Activated naive CD8-positive, alpha-beta T cell (primary cell): ENCODE data around the gene LRP2.

Experiments
- H3K27ac Mint-ChIP-seq: one replicate; pipeline ENCODE4 v1.8.0; 2021; ENCODE audit warnings: mixed read lengths
- H3K27me3 Mint-ChIP-seq: one replicate; pipeline ENCODE4 v1.8.0; 2021; ENCODE audit warnings: mixed read lengths
- H3K36me3 Mint-ChIP-seq: one replicate; pipeline ENCODE4 v1.8.0; 2021; ENCODE audit warnings: mixed read lengths
- H3K4me1 Mint-ChIP-seq: one replicate; pipeline ENCODE4 v1.8.0; 2021; ENCODE audit warnings: low read depth, mixed read lengths
- H3K4me3 Mint-ChIP-seq: one replicate; pipeline ENCODE4 v1.8.0; 2021; ENCODE audit warnings: mild to moderate bottlenecking, mixed read lengths
- H3K9me3 Mint-ChIP-seq: one replicate; pipeline ENCODE4 v1.8.0; 2021; ENCODE audit warnings: low read depth, mixed read lengths

LRP2 gene

DNA sequence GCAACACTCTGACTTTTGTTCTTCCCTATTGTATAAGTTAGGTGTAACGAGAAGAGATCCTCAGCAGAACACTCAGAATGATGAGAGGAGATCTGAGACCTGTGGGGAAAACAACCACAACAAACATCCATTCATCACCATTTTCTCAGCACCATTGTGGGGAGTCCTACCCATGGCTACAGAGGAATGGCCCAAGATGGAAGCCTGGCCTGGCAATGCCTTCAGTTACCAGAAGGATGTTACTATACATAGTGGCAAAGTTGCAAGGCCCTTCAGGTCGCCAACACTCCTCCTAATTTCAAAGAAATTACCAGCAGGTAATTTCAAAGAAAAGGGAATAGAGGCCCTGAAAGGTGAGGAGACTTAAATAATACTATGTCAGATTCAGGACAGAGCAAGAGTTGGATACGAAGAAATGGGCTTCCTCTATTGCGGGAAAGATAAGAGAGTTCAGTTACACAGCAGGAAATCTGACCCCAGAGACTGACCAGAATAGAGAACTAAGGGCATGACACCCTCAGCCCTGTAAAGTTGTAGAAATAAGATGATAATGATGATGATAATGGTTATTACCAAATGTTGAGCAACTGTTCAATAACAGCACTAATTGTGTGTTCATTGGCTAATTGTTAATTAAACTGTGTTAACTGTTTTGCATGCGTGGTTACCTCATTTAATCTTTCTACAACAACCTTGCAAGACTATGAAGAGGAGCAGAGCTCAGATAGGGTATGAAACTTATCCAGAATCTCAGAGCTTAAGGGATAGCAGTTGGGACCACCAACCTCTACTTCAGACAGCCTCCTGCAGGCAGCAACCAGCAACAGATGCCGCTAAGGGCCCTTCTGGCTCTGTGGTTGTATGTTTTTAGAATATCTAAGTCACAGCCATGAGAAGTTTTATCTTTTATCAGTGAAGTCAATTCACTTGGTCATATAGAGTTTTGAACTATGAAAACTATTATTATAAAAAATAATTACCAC lies 255.5 kb downstream of the LRP2 start:
- Mint-ChIP-seq H3K4me3 (peak overlapping the region; percentile 28), H3K4me1 (peaks cover 47% of the 10 kb centered on the region), H3K27ac (no peak overlapping the region), H3K36me3 (no peaks in the 10 kb centered on the region), H3K9me3 (no peaks in the 10 kb centered on the region), H3K27me3 (peaks cover 1% of the 10 kb centered on the region)

DNA sequence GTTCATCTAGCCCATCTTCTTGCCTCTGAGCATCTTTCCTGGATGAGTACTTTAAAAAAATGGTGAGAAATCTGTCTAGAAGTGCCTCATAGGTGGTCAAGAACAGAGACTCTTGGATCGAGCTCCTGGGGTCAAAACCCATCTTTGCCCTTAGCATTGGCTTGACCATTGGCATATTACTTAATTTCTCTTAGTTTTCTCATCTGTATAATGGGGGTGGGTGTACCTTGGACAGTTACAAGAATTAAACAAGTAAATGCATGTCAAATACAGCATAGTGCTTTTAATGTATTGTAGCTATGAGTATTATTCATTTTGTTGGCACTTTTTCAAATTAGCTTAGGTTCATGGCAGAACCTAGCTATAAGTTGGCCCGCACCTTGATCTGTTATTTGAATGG lies 256.2 kb downstream of the LRP2 start:
- no peak overlapping the region for H3K27ac Mint-ChIP-seq
- H3K4me1 Mint-ChIP-seq: peaks cover 47% of the 10 kb centered on the region
- no peaks in the 10 kb centered on the region for H3K9me3 Mint-ChIP-seq
- no peaks in the 10 kb centered on the region for H3K36me3 Mint-ChIP-seq
- H3K27me3 Mint-ChIP-seq: no peaks in the 10 kb centered on the region
- peak overlapping the region; percentile 18 for H3K4me3 Mint-ChIP-seq

DNA sequence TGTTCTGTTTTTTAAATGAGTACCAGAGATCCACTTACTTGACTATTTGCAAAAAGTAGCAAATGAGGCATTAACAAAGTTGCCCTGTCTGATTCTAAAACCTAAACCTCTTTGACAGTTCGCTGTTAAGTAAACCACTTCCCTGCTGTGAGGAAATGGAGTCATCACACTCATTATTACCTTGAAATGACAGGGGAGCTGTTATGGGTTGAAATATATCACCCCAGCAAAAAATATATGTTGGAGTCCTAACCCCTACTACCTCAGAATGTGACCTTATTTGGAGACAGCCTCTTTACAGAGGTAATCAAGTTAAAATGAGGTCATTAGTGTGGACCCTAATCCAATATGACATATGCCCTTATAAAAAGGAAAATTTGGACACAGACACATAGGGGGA lies 256.9 kb downstream of the LRP2 start:
- peaks cover 47% of the 10 kb centered on the region for H3K4me1 Mint-ChIP-seq
- H3K9me3 Mint-ChIP-seq: no peaks in the 10 kb centered on the region
- no peak overlapping the region for H3K27ac Mint-ChIP-seq
- H3K4me3 Mint-ChIP-seq: no peak overlapping the region
- peaks cover 2% of the 10 kb centered on the region for H3K27me3 Mint-ChIP-seq
- H3K36me3 Mint-ChIP-seq: no peaks in the 10 kb centered on the region

DNA sequence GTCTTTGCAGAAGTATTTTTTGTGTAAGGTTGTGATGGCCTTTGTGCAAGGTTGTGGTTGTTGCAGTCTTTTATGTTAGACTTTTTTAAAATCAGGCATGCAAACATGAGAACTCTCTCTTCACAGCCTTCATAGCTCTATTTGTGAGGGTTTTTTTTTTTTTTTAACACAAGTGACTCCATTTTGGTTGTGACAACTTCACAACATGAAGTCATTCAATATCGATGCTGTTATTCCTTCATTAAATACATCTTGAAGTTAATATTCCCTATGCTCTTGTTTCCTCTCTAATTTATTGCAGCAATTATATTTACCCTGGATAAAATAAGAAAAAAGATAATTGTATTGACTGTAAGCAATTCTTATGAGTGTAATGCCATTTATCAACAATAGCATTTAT lies 257.5 kb downstream of the LRP2 start:
- Mint-ChIP-seq H3K4me3 (no peak overlapping the region), H3K27me3 (peaks cover 2% of the 10 kb centered on the region)

DNA sequence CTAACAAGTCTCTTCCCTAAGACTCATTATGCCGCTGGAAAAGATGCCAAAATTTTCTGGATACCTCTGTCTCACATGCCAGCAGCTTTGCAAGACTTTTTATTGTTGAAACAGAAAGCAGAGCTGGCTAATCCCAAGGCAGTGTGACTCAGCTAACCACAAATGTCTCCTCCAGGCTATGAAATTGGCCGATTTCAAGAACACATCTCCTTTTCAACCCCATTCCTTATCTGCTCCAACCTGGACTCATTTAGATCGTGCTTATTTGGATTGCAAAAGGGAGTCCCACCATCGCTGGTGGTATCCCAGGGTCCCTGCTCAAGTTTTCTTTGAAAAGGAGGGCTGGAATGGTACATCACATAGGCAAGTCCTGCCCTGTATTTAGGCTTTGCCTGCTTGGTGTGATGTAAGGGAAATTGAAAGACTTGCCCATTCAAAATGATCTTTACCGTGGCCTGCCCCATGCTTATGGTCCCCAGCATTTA lies 266.7 kb downstream of the LRP2 start:
- Mint-ChIP-seq H3K4me3 (no peak overlapping the region), H3K27ac (no peak overlapping the region), H3K9me3 (no peaks in the 10 kb centered on the region), H3K36me3 (no peaks in the 10 kb centered on the region), H3K4me1 (no peaks in the 10 kb centered on the region), H3K27me3 (peaks cover 8% of the 10 kb centered on the region)

More for the DNA sequence above, 257.5 kb downstream of the LRP2 start:
- H3K36me3 Mint-ChIP-seq: no peaks in the 10 kb centered on the region
- no peak overlapping the region for H3K27ac Mint-ChIP-seq
- no peaks in the 10 kb centered on the region for H3K9me3 Mint-ChIP-seq
- peaks cover 47% of the 10 kb centered on the region for H3K4me1 Mint-ChIP-seq

GRCh38 chr2:169094676-169095075 lies 267.7 kb downstream of the LRP2 start:
- no peak overlapping the region for H3K4me3 Mint-ChIP-seq
- H3K36me3 Mint-ChIP-seq: no peaks in the 10 kb centered on the region
- H3K27me3 Mint-ChIP-seq: peaks cover 8% of the 10 kb centered on the region
- no peaks in the 10 kb centered on the region for H3K4me1 Mint-ChIP-seq
- no peaks in the 10 kb centered on the region for H3K9me3 Mint-ChIP-seq
- H3K27ac Mint-ChIP-seq: no peak overlapping the region

DNA sequence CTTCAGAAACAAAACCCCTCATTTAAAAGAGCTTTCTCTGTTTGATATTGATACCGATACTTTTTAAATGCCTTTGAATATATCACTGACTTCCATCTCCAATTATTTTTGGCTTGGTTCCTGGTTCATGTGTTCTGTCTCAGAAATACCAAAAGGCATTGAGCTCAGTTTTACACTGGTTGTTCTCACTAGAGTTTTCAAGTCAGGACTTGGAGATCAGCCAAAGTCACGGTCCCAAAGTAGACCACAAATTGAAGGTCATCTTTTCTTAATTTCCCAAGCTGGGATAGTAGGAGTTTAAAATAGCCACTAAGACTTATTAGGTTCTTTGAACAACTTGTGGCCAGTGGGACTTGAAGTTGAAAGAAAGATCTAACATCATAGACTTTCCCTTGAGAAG lies 268.8 kb downstream of the LRP2 start:
- H3K36me3 Mint-ChIP-seq: no peaks in the 10 kb centered on the region
- no peaks in the 10 kb centered on the region for H3K4me1 Mint-ChIP-seq
- H3K4me3 Mint-ChIP-seq: no peak overlapping the region
- H3K9me3 Mint-ChIP-seq: no peaks in the 10 kb centered on the region
- peaks cover 8% of the 10 kb centered on the region for H3K27me3 Mint-ChIP-seq
- no peak overlapping the region for H3K27ac Mint-ChIP-seq

- H3K27ac Mint-ChIP-seq: no peak overlapping the region
- H3K4me1 Mint-ChIP-seq: no peaks in the 10 kb centered on the region
- no peaks in the 10 kb centered on the region for H3K9me3 Mint-ChIP-seq
Observed at GRCh38 chr2:169091761-169092519, 270.4 kb downstream of the LRP2 start.

DNA sequence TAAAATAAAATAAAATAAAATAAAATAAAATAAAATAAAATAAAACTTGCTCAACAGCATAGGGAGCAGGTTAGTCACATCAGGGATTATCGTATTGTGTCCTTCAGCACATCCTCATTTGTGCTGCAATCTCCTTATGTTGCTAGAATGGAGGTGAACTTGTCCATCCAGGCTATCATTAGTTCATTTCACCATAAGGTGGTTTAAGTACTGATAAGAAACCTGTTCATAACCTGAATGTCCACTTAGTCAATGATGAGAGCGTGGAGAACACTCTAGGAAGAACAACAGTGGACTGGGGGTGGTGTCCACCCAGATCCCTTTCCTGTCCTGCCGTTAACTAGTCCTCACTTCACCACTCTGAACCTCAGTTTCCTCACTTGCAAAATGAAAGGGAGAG lies 271.1 kb downstream of the LRP2 start:
- Mint-ChIP-seq H3K27me3 (peaks cover 8% of the 10 kb centered on the region), H3K9me3 (no peaks in the 10 kb centered on the region), H3K27ac (no peak overlapping the region), H3K4me3 (no peak overlapping the region), H3K36me3 (no peaks in the 10 kb centered on the region), H3K4me1 (no peaks in the 10 kb centered on the region)

More at GRCh38 chr2:169091761-169092519, 270.4 kb downstream of the LRP2 start:
- H3K36me3 Mint-ChIP-seq: no peaks in the 10 kb centered on the region
- H3K27me3 Mint-ChIP-seq: peaks cover 8% of the 10 kb centered on the region
- no peak overlapping the region for H3K4me3 Mint-ChIP-seq

GRCh38 chr2:169090133-169090820 lies 272.1 kb downstream of the LRP2 start:
- Mint-ChIP-seq H3K36me3 (no peaks in the 10 kb centered on the region), H3K9me3 (no peaks in the 10 kb centered on the region), H3K27me3 (peaks cover 6% of the 10 kb centered on the region), H3K4me1 (no peaks in the 10 kb centered on the region), H3K27ac (no peak overlapping the region), H3K4me3 (no peak overlapping the region)

GRCh38 chr2:169089182-169089581 lies 273.2 kb downstream of the LRP2 start:
- Mint-ChIP-seq H3K36me3 (no peaks in the 10 kb centered on the region), H3K9me3 (no peaks in the 10 kb centered on the region), H3K4me1 (no peaks in the 10 kb centered on the region), H3K27ac (no peak overlapping the region), H3K4me3 (no peak overlapping the region), H3K27me3 (peaks cover 6% of the 10 kb centered on the region)

GRCh38 chr2:169087757-169088379 lies 274.5 kb downstream of the LRP2 start:
- H3K27ac Mint-ChIP-seq: no peak overlapping the region
- H3K4me3 Mint-ChIP-seq: no peak overlapping the region
- no peaks in the 10 kb centered on the region for H3K36me3 Mint-ChIP-seq
- no peaks in the 10 kb centered on the region for H3K4me1 Mint-ChIP-seq
- H3K9me3 Mint-ChIP-seq: no peaks in the 10 kb centered on the region
- H3K27me3 Mint-ChIP-seq: peaks cover 6% of the 10 kb centered on the region

GRCh38 chr2:169086893-169087467 lies 275.4 kb downstream of the LRP2 start:
- Mint-ChIP-seq H3K27me3 (peaks cover 6% of the 10 kb centered on the region), H3K4me3 (no peak overlapping the region), H3K4me1 (no peaks in the 10 kb centered on the region), H3K27ac (no peak overlapping the region), H3K36me3 (no peaks in the 10 kb centered on the region), H3K9me3 (no peaks in the 10 kb centered on the region)

DNA sequence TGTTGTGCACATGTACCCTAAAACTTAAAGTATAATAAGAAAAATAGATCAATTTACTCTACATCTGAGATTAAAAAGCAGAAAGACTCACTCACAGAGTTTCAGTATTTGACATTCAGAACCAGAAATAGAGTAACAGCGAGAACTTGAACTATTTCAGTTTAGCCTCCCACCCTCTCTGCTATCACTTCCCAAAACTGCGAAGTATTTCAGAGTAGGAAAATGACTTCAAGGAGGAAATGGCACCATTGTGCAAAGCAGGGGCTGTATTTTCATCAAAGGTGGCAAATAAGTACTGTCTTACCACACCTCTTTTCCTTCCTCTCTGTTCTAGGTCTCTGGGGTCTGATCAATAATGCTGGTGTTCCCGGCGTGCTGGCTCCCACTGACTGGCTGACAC lies 279.3 kb downstream of the LRP2 start:
- no peaks in the 10 kb centered on the region for H3K4me1 Mint-ChIP-seq
- H3K9me3 Mint-ChIP-seq: no peaks in the 10 kb centered on the region
- H3K4me3 Mint-ChIP-seq: no peak overlapping the region
- H3K27me3 Mint-ChIP-seq: no peaks in the 10 kb centered on the region
- H3K36me3 Mint-ChIP-seq: no peaks in the 10 kb centered on the region
- H3K27ac Mint-ChIP-seq: no peak overlapping the region
